GM10248 (cell line): Measurements from ENCODE around the gene SPDYE5.
"Not testable (repeated sequence)": the region's sequence is repeated elsewhere in the genome, so short reads cannot be mapped to it uniquely, and the experiment has no call there.

Experiments
- CTCF ChIA-PET: fragments of 300-600 bp; sonication (Branson Sonifier 250); formaldehyde crosslinking; extraction: SDS; loops from one replicate; lab custom pipeline; 2021; ENCODE audit warnings: antibody characterized with exemption; lab: Yijun Ruan, JAX
- POLR2A ChIA-PET: fragments of 350-650 bp; sonication (Branson Sonifier 250); formaldehyde crosslinking; extraction: SDS; loops from one replicate; lab custom pipeline; 2020; ENCODE audit warnings: antibody characterized with exemption; lab: Yijun Ruan, JAX
- DNase-seq: peaks from one replicate; pipeline ENCODE4 v3.0.0; 2012; ENCODE audit errors: extremely low spot score

Gene SPDYE5, protein sequence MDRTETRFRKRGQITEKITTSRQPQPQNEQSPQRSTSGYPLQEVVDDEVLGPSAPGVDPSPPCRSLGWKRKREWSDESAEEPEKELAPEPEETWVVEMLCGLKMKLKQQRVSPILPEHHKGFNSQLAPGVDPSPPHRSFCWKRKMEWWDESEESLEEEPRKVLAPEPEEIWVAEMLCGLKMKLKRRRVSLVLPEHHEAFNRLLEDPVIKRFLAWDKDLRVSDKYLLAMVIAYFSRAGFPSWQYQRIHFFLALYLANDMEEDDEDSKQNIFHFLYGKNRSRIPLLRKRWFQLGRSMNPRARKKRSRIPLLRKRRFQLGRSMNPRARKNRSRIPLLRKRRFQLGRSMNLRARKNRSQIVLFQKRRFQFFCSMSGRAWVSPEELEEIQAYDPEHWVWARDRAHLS

DNA sequence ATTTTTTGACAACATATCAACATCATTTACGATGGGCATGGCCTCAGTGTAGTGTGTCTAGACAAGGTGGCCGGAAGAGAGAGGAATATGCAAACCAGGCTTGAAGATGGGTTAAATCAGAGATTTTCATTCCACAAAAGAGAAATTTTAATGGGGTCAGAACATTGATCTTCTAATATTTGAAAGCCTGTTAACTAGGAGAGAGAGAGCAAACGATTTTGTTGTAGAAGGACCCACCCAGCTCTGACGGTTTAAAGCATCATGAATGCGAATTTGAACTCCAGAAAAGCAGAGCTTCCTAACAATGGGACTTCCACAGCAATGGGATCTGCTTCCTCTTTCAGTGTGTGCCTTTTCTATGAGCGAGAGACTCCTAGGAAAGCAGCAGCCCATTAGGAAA is at the start of gene SPDYE5:
SPDYE5 (plus strand) TSS at position 301 of the 400 bp plus-strand sequence. CDS start 1,728 bp downstream, outside the sequence.
- POLR2A ChIA-PET, DNase-seq, CTCF ChIA-PET: not testable (repeated sequence)

DNA sequence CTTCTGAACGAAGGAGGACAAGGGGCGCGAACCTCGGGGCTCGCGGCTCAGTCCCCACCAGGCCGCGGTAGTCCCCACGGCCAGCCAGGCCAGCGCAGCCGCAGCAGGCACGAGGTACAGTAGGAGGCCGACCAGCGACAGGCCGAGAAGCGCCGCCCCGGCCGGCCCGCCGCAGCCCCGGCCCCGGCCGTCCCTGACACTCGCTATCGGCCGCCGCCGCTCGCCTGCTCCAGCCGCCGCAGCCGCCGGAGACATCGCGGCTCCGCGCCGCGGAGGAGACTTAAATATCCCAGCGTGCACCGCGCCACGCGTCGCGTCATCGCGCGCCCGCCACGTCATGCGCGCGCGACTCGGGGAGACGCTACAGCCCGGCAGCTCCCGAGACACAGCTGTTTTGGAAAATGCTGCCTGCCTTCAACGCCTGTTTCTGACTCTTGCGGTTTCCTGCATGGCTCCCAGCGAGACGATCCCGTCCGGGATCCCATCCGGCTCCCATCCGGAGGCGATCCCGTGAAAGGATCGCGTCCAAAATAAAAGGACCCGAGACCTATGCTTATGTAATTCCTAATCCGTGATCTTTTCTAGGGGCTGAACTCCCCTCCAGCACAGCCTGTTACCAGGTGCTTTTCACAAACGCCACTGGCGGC is 49.5 kb upstream of the SPDYE5 start:
- POLR2A ChIA-PET, CTCF ChIA-PET, DNase-seq: not testable (repeated sequence)

DNA sequence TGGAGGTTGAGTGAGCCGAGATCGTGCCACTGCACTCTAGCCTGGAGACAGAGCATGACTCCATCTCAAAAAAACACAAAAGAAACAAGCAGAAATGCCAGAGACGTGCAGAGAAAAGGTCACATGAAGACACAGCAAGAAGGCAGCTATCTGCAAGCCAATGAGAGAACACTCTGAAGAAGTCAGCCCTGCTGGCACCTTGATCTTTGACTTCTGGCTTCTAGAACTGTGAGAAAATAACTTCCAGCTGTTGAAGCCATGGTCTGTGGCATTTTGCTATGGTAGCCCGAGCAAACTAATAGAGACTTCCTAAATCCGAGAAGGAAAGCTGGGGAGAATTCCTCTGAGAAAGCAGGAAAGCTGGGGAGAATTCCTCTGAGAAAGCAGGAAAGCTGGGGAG is 42.2 kb upstream of the SPDYE5 start:
- DNase-seq, CTCF ChIA-PET, POLR2A ChIA-PET: not testable (repeated sequence)

DNA sequence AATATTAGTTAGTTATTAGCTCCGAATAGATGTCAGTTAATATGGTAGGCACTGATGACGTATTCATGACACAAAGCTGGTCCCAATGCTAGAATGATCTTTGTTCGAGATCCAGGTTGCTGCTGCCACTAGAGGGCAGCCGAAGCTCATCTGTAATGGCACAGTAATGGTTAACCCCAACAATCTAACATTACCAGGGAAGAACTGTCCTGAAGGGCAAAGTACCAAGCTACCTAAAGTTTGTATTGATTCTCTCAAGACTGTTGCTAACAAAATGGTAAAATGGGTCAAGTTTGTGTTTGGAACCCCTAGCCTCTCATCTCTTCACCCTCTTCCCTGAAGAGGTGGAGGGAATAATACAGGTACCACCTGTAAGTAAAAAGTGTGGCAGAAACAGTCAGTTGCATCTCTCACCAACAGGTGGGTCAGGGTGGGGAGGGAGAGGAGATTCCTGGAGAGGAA is 39.6 kb upstream of the SPDYE5 start:
- CTCF ChIA-PET, POLR2A ChIA-PET: not testable (repeated sequence)

DNA sequence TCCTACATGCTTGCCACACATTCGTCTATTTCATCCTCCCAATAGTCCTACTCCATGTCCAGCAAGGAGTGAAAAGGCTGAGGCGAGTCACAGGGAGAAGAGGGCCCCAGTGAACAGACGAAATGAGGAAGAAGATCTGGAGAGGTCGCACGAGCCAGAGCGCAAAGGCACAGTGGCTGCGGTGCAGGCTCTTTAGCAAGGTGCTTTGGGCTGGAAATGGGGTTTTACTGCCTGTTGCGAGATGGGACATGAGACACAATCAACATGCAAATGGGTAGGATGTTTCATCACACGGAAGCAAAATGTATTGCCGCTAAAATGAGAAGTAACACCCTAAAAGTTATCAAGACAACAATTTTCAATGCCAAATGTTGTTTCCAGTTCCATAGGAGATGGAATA is 35.7 kb upstream of the SPDYE5 start:
- DNase-seq, CTCF ChIA-PET, POLR2A ChIA-PET: not testable (repeated sequence)

More for the DNA sequence above, 39.6 kb upstream of the SPDYE5 start:
- DNase-seq = not testable (repeated sequence)

DNA sequence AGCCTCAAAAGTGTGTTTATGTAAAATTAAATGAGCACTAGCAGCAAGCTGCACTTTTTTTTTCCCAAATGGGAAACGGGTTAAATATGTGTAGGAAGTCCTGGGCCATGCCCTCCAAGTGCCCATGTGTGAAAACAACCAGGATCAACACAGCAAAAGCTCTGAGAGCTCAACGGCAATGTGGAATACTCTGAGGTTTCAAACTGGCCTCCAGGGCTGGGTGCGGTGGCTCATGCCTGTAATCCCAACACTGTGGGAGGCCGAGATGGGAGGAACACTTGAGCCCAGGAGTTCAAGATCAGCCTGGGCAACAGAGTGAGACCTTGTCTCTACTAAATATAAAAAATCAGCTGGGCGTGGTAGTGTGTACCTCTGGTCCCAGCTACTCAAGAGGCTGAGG is 34.1 kb upstream of the SPDYE5 start:
- not testable (repeated sequence) for DNase-seq

DNA sequence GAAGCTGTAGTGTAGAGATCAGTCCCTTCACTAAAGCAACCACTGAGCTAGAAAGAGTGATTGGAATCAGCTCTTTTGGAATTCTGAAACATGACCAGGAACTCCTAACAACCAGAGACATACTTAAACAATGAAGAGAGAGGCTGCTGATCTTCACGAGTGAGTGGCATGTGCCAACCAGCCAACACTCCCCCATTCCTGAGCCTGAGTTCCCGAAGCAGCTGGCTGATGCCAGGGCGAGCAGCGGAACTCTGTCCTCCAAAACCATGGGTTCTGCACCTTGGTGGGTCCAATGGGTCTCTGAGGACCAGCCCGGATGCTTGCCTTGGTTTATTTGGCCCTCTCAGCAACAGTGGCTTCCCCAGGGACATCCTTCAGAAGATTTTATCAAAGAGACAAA is 31.6 kb upstream of the SPDYE5 start:
- POLR2A ChIA-PET, CTCF ChIA-PET, DNase-seq: not testable (repeated sequence)

More for the DNA sequence above, 34.1 kb upstream of the SPDYE5 start:
- POLR2A ChIA-PET, CTCF ChIA-PET: not testable (repeated sequence)

DNA sequence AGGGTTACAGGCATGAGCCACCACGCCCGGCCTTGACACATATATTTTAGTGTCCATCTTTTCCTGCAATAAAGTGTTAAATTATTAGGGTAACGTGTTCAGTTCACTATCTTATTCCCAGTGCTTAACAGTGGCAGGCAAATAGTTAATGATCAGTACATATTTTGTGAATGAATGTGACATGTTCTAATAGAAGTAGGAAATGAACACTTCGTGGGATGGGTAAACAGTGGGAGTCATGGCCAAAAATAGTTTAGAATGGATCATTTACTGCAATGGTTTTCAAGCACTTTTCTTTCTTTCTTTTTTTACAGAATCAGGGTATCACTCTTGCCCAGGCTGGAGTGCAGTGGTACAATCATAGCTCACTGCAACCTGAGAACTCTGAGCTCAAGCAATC is 22.0 kb upstream of the SPDYE5 start:
- POLR2A ChIA-PET, CTCF ChIA-PET, DNase-seq: not testable (repeated sequence)

DNA sequence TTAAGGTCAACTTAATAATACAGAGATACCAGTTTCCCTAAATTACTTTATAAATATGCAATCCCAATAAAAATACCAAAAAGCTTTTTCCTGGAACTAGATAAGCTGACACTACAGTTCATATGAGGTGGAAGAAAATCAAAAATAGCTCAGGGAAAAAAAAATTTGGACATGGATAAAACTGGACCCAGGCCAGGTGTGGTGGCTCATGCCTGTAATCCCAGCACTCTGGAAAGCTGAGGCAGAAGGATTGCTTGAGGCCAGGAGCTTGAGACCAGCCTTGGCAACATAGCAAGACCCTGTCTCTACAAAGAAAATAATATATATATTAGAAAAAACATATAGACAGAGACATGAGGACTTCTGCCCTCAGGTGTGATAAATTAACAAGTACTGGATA is 14.7 kb upstream of the SPDYE5 start:
- CTCF ChIA-PET, DNase-seq, POLR2A ChIA-PET: not testable (repeated sequence)

DNA sequence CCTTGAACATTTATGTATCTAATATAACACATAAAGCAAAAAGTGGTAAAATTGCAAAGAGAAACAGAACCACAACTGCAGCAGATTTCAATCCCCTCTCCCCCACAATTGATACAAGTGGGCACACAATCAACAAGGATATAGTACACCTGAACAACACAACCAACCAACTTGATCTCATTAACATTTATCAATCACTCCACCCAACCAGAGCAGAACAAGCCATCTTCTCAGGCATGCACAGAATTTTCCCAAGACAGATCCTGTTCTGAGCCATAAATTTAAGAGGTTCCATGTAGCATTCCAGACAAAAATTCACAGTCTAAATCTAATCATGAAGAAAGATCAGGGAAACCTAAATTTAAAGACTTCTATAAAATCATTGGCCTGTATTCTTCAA is 11.8 kb upstream of the SPDYE5 start:
- CTCF ChIA-PET, DNase-seq, POLR2A ChIA-PET: not testable (repeated sequence)

DNA sequence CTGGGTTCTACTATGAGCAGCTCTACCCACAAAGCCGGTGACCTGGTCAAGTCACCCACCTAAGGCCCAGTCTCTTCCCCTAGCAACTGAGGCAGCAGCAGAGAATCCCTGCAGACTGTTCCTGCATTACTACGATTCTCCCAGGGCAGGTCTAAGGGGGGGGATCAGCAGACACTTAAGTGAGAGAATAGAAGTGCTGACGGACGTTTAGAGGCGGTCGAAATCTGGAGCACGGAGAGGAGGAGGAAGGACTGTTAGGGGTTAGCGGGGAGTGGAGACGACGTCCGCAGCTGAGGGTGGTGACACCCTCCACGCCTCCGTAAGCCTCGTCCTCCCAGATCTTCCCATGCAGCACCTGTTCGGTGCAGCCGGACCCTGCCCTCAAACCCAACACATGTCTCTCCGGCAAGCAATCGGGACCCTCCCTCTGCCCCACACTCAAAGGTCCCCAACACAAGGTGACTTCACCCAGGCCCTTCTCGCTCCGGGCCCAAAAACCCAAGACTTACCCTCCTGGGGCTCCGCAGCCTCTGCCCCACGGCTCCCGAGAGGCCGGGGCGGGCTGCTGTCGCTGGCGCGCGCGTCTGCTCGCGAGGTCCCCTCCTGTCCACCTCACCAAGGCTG is 6.7 kb upstream of the SPDYE5 start:
- CTCF ChIA-PET, DNase-seq, POLR2A ChIA-PET: not testable (repeated sequence)

DNA sequence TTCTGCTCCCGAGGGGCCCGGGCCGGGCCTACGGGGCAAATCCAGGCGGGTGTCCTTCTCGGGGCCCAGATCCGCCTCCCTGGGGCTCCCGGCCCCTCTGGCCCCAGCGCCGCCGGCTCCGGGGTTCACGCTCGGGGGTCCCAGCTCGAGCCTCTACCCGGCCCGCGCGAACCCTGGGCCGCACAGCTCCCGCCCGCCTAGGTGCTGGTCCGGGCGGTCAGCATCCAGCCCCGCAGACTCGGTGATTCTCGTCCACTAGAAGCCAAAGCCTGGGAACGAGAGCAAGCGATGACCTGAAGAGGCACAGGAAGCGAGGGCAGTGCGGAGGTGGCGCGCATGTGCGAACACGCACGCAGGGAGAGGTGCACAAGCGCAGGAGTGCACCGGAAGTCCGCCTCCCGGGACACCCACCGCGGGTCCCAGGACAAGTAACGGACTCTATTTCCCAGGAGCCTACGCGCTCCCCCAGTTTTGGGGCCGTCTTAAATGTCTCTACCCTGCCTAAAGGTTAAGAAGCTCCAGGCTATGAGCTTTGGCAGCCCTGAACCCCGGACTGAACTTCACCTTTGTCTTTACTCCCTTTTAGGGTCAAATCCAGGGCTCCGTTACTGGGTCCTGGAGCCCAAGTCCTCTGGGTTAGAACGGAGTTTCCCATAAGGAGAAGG is 6.0 kb upstream of the SPDYE5 start, which contains the start of gene POM121C:
POM121C (minus strand) TSS at position 321 of the 665 bp plus-strand sequence. CDS start 44,803 bp downstream, outside the sequence.
- CTCF ChIA-PET, POLR2A ChIA-PET: not testable (repeated sequence)
- peak; percentile 85 for DNase-seq

DNA sequence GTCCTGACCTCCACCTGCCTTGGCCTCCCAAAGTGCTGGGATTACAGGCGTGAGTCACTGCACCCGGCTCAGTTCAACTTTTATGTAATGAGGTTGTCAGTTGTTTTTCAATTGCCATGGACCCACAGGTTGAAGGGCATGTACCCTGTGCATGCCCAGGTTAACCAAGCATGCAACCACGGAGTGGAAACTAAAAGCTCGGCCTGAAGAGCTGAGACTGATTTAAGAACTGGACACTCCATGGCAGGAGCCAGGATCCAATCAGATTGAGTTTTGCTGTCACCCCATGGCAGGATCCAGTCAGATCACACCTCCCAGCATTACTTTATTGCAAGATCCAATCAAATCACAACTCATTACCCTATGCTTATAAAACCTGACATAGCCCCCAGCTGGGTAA is 16.9 kb downstream of the SPDYE5 start:
- POLR2A ChIA-PET, CTCF ChIA-PET, DNase-seq: not testable (repeated sequence)

DNA sequence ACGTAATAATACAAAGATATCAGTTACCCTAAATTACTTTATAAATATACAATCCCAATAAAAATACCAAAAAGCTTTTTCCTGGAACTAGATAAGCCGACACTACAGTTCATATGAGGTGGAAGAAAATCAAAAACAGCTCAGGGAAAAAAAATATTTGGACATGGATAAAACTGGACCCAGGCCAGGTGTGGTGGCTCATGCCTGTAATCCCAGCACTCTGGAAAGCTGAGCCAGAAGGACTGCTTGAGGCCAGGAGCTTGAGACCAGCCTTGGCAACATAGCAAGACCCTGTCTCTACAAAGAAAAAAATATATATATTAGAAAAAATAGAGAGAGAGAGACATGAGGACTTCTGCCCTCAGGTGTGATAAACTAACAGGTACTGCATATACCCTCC is 26.7 kb downstream of the SPDYE5 start:
- POLR2A ChIA-PET = not testable (repeated sequence)

DNA sequence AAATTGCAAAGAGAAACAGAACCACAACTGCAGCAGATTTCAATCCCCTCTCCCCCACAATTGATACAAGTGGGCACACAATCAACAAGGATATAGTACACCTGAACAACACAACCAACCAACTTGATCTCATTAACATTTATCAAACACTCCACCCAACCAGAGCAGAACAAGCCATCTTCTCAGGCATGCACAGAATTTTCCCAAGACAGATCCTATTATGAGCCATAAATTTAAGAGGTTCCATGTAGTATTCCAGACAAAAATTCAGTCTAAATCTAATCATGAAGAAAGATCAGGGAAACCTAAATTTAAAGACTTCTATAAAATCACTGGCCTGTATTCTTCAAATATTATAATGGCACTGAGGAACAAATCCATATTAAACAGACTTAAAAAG is 29.6 kb downstream of the SPDYE5 start:
- DNase-seq, POLR2A ChIA-PET, CTCF ChIA-PET: not testable (repeated sequence)

More for the DNA sequence above, 26.7 kb downstream of the SPDYE5 start:
- DNase-seq, CTCF ChIA-PET: not testable (repeated sequence)

DNA sequence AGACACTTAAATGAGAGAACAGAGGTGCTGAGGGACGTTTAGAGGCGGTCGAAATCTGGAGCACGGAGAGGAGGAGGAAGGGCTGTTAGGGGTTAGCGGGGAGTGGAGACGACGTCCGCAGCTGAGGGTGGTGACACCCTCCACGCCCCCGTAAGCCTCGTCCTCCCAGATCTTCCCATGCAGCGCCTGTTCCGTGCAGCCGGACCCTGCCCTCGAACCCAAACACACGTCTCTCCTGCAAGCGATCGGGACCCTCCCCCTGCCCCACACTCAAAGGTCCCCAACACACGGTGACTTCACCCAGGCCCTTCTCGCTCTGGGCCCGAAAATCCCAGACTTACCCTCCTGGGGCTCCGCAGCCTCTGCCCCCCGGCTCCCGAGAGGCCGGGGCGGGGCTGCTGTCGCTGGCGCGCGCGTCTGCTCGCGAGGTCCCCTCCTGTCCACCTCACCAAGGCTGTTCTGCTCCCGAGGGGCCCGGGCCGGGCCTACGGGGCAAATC is 35.2 kb downstream of the SPDYE5 start:
- POLR2A ChIA-PET, CTCF ChIA-PET: not testable (repeated sequence)
- DNase-seq = peak; percentile 9
